ENCODE measurements around the gene SORCS2.

The SORCS2 gene

GRCh38 chr4:7512946-7513345, 320.6 kb downstream of the SORCS2 start:
- in situ Hi-C loops (cut with HindIII; ENCODE audit: low pct_unique_long_range_greater_than_20kb, low sequenced_read_pairs), result no loop called here
- no peak for DNase-seq (ENCODE audit: low read depth in 1 of 2, low spot score in 1 of 2)
- no peak for TF ChIP-seq JUND (IDR thresholded peaks at IDR 0.05; ENCODE audit: low read depth)

- no peak for TF ChIP-seq JUND (IDR thresholded peaks at IDR 0.05; ENCODE audit: low read depth)
- in situ Hi-C loops (cut with HindIII; ENCODE audit: low pct_unique_long_range_greater_than_20kb, low sequenced_read_pairs), result no loop called here
- DNase-seq (ENCODE audit: low read depth in 1 of 2, low spot score in 1 of 2), result no peak
These were observed 321.3 kb downstream of the SORCS2 start for GRCh38 chr4:7513671-7514070.

- DNase-seq (ENCODE audit: low read depth in 1 of 2, low spot score in 1 of 2), result no peak
- in situ Hi-C loops (cut with HindIII; ENCODE audit: low pct_unique_long_range_greater_than_20kb, low sequenced_read_pairs), result no loop called here
- TF ChIP-seq JUND (IDR thresholded peaks at IDR 0.05; ENCODE audit: low read depth), result no peak
These were observed 321.9 kb downstream of the SORCS2 start for GRCh38 chr4:7514281-7514680.

DNA sequence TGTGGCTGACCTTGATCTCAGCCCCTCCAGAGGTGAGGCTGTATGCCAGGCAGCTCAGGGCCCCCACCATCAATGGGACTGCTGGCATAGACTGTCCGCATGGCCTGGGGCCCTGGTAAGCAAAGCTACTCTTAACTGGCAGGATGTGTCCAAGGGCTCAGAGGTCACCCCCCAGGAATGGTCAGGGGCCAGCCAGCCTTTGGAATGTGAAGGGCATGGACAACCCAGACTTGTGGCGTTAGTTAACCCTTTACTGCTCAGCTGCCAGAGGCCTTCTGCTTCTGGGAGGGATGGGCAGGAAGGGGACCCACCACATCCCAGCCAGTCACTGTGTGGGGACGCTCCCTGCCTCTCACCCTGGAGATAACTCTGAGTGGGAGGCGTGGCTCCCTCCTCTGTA, 322.5 kb downstream of the SORCS2 start:
- TF ChIP-seq JUND (IDR thresholded peaks at IDR 0.05; ENCODE audit: low read depth), result no peak
- in situ Hi-C loops (cut with HindIII; ENCODE audit: low pct_unique_long_range_greater_than_20kb, low sequenced_read_pairs), result no loop called here
- no peak for DNase-seq (ENCODE audit: low read depth in 1 of 2, low spot score in 1 of 2)

DNA sequence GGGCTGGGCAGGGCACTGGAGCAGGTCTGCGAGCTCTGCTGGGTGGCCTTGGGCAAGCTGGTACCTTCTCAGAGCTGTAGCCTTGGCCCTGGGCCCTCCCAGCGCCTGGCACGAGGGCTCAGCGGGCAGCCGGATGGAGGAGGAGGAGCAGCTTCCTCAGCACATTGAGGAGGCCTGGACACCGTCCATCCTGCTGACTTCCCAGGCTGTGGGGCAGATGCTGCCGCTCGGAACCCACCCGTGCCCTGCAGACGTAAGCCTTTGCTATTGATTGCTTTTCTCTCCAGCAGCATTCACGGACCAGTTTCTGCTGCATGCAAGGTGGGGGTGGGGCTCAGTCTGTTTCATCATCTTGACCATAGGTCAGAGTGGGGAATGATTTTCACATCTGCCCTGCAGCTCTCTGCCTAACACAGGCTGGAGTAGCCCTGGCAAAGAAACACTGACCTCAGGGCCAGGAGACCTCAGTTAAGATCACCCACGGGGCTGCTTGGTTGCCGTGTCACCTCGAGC, 323.1 kb downstream of the SORCS2 start:
- no peak for TF ChIP-seq JUND (IDR thresholded peaks at IDR 0.05; ENCODE audit: low read depth)
- DNase-seq (ENCODE audit: low read depth in 1 of 2, low spot score in 1 of 2), result no peak
- in situ Hi-C loops (cut with HindIII; ENCODE audit: low pct_unique_long_range_greater_than_20kb, low sequenced_read_pairs), result no loop called here

- DNase-seq (ENCODE audit: low read depth in 1 of 2, low spot score in 1 of 2), result no peak
- in situ Hi-C loops (cut with HindIII; ENCODE audit: low pct_unique_long_range_greater_than_20kb, low sequenced_read_pairs), result no loop called here
- TF ChIP-seq JUND (IDR thresholded peaks at IDR 0.05; ENCODE audit: low read depth), result no peak
These were observed 323.9 kb downstream of the SORCS2 start for GRCh38 chr4:7516096-7516772.

DNA sequence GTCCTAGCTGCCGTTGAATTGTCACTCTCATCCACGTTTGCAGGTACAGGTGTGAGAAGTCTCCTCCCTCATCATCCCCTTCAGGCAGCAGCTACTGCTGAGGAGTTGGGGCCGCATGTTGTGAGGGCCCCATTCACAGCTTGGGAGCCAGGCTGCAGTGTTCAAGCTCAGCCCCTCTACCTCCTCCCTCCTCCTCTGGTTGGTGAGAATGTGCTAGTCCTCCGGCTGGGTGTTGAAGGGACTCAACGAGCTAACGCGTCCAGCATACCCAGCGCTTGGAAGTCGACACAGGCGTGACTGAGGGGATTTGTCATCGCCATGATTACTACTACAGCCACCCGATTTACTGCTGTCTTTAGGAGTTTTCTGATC, 324.4 kb downstream of the SORCS2 start:
- in situ Hi-C loops (cut with HindIII; ENCODE audit: low pct_unique_long_range_greater_than_20kb, low sequenced_read_pairs), result no loop called here
- no peak for TF ChIP-seq JUND (IDR thresholded peaks at IDR 0.05; ENCODE audit: low read depth)
- DNase-seq (ENCODE audit: low read depth in 1 of 2, low spot score in 1 of 2), result no peak

DNA sequence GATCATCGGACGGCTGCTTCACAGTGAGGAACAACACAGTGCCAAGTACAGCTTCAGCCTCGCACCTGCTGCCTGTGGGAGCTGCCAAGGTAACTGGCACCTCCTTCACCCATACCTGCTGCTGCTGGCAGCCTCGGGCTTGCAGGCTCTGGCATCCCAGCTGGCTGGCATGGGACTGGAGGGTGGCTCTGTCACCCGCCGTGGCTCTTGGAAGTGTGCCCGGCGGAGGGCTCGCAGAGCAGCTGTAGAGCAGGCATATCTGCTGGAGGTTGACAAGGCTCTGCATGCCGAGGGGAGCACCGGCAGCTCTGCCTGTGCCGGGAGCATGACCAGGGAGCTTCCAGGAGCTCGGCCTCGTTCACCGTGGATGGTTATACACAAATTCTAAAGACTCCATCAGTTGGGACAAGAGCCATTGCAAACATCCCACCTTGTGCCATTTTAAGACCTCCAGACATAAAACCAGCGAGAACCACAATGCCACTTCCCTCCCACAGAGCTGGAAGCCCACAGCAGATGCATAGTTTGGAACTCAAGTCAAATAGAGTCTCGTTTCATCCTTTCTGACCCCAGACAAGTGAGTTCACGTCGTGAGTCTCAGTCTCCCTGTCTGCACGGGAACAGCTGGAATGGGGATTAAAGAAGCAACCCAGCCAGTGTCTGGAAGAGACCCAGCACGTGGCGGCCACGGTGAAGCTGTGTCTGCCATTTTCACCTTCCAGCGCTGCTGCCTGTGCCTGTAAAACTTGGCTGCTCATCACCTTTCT, 326.7 kb downstream of the SORCS2 start:
- peak in 1 of 2 experiments; percentile 9 for DNase-seq (ENCODE audit: low read depth in 1 of 2, low spot score in 1 of 2)
- TF ChIP-seq JUND (IDR thresholded peaks at IDR 0.05; ENCODE audit: low read depth), result no peak
- in situ Hi-C loops (cut with HindIII; ENCODE audit: low pct_unique_long_range_greater_than_20kb, low sequenced_read_pairs), result no loop called here

- no peak for DNase-seq (ENCODE audit: low read depth in 1 of 2, low spot score in 1 of 2)
- in situ Hi-C loops (cut with HindIII; ENCODE audit: low pct_unique_long_range_greater_than_20kb, low sequenced_read_pairs), result no loop called here
- no peak for TF ChIP-seq JUND (IDR thresholded peaks at IDR 0.05; ENCODE audit: low read depth)
These were observed 327.5 kb downstream of the SORCS2 start for GRCh38 chr4:7519638-7520376.

DNA sequence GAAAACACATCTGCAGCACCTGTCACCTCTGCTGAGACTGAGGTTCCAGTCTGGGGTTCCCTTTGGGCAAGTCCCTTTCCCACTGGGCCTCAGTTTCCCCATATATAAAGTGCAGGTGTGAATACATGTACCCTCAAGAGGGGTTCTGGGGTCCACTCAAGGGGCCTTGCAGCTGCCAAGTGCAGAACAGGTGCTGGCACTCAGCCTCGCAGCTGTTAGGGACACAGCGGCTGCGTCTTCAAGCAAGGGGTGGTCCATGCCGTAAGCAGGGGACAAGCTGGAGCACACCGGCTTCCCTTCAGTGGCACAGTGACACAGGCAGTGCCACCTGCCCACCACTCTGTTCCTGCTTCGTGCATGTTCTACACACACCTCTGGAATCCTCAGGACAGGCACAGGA, 329.3 kb downstream of the SORCS2 start:
- no peak for DNase-seq (ENCODE audit: low read depth in 1 of 2, low spot score in 1 of 2)
- in situ Hi-C loops (cut with HindIII; ENCODE audit: low pct_unique_long_range_greater_than_20kb, low sequenced_read_pairs), result no loop called here
- no peak for TF ChIP-seq JUND (IDR thresholded peaks at IDR 0.05; ENCODE audit: low read depth)

- TF ChIP-seq JUND (IDR thresholded peaks at IDR 0.05; ENCODE audit: low read depth), result no peak
- in situ Hi-C loops (cut with HindIII; ENCODE audit: low pct_unique_long_range_greater_than_20kb, low sequenced_read_pairs), result no loop called here
- no peak for DNase-seq (ENCODE audit: low read depth in 1 of 2, low spot score in 1 of 2)
These were observed 330.3 kb downstream of the SORCS2 start for GRCh38 chr4:7522452-7523220.

GRCh38 chr4:7523526-7523925, 331.2 kb downstream of the SORCS2 start:
- no peak for TF ChIP-seq JUND (IDR thresholded peaks at IDR 0.05; ENCODE audit: low read depth)
- in situ Hi-C loops (cut with HindIII; ENCODE audit: low pct_unique_long_range_greater_than_20kb, low sequenced_read_pairs), result no loop called here
- no peak for DNase-seq (ENCODE audit: low read depth in 1 of 2, low spot score in 1 of 2)

Measured in T47D (cell line).